Cardiac septum (tissue), 1 donor: ENCODE measurements around the gene WDR46. TPM values are rescaled to one million over a fixed set of nuclear protein-coding genes. Genes with fewer than 3 reads are reported as not detected.

Source experiments
- DNase-seq: peaks from one replicate; pipeline ENCODE4 v3.0.0-alpha.2; 2020; ENCODE audit warnings: low spot score
- intact Hi-C: fragments of 100-400 bp; cut with DNase I; formaldehyde crosslinking; loops from one replicate; pipeline ENCODE4 v1.14.0; 2022
- total RNA-seq: library from RNA; stranded (reverse); fragmentation: NEBNext Ultra II Directional; extraction: Animal tissue kit (Norgen Biotek cat#: 25700); gene quantifications from one replicate; pipeline ENCODE4 v1.2.1, GENCODE V29; 2021
- donor health status: DM: no; HTN: no; CAD: no.

The WDR46 gene
- total RNA-seq, 1 donor from 2014 or later = 18.8 TPM

DNA sequence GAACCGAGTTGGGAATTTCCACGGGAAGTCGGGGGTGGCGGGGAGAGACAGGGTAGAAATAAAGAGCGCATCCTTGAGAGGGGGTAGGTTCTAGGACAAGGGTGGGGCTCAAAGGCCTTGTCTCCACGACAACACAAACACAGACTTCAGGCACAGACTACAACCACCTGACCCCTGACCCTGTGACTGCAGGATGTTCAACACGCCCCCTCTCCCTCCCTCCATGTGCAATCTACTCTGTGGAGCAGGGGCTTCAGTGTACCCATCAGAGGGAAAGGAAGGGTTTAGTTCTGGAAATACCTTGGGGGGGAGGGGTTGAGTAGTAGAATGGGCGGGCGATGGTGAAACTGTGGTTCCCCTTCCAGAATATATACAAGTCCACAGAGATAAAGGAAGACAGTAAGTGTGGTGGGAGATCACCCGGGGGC, 25.5 kb upstream of the WDR46 start:
- DNase-seq = peak; percentile 79
- intact Hi-C loops = no loop called here

DNA sequence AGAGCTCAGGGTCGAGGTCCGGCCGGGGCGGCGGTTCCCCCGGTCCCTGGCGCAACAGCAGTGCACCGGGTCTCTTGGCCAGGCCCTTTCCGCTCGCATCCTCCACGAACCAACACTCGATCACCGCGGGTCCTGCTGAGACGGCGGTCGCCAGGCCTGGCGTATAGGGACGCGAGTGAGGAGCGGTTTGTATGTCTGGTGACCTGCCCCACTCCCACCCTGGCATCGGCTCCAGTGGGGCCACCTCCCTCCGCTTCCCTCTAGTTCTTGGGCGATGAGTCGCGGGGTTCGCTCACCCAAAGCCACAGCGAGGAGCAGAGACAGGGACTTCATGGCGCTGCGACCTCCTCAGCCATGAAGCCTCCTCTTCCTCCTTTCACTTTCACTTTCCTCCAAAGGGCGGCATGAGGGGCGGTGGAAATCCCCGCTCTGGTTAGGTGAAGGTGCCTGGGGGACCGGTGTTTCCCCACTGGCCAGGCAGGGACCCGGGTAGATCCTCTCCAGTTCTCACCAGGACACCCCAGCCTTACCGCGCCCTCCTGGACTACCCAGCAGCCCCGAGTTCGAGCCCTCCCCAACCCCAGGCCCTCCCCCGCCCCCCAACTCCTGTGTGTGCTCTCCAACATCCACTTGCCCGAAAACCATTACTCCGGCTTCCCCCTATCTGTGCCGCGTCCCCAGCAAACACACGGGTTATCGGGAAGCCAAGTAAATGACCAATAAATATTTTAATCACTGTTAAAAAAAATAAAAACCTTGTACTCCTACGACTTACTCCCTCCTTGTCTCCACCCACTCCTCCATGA, 24.9 kb upstream of the WDR46 start, which contains the start of gene TAPBP:
Gene TAPBP, minus strand, starts transcription at position 370 of the 806 bp plus-strand sequence. Its CDS starts 37 bp downstream, at position 333.
- intact Hi-C loops = no loop called here
- DNase-seq = peak; percentile 80

DNA sequence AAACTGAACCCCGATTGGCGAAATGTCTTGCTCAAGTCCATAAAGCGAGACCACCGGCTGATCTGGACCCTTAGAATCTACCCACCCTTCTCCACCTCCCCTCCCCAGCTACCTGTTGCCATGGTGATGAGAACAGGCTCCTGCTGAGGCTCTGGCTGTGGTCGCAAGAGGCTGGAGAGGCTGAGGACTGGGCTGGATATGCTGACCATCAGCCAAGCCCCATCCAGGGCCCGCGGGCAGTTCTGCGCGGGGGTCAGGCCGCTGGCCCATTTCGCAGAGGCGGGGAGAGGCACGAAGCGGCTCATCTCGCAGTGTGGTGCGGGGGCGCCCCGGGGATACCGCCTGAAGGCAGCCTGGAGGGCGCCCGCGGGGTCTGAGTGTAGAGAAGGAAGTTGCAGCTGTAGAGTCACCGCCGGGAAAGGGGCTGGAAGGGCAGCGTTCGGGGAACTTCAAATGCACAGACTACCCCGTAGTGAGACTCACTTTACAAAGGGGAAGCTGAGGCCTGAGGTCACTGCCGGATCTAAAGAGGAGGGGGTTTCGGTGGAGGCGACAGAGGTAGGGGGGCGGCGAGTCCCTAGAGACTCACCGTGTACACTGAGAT, 24.2 kb upstream of the WDR46 start:
- DNase-seq = peak; percentile 90
- intact Hi-C loops = no loop called here

DNA sequence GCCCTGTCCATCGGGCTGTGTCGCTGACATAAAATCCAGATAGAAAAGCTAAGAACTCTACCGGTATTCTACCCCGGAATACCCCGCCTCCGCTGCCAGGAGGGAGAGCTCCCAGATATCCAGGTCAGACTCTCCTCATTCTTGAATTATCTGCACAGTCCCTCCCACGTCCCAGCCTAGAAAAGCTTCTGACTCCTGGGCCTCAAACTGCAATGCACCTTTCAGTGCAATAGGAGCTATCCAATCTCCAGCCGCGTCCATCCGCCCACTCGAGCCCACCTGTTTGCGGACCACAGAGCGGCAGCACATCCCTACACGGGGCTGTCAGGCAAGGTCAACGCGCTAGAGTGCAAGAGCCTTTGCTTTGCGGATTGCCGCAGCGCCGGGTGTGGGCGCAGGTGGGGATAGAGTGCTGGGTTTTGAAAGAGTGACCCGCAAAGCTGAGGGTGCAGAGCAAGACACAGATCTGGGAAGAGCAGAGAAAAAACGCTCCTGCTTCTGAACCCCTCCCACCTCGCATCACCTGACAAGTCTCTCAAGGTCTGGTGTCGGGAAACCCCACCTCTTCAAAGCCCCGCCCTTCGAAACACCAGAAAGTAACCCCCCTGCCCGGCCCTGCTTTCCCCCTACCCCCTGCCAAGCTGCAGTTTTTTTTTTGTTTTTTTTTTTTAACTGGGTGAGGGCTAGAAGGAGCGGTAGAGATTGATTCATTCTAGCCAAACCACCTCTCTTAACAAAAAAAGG, 23.5 kb upstream of the WDR46 start:
- intact Hi-C loops = no loop called here
- peak; percentile 89 for DNase-seq

DNA sequence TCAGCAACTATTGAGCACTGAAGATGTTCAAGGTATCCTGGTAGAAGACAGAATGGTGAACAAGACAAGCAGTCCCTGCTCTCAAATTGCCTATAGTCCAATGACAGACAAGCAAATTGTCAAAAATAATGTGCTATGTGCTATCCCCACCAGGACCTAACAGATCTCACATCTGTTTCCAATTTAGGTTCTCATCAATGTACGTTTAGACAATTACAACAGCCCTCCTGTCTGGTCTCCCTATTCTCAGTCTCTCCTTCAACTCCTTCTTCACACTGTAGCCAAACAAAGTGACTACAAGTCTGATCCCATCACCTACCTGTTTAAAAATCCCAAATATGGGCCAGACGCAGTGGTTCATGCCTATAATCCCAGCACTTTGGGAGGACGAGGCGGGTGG, 17.3 kb upstream of the WDR46 start:
- intact Hi-C loops = no loop called here
- no peak for DNase-seq

DNA sequence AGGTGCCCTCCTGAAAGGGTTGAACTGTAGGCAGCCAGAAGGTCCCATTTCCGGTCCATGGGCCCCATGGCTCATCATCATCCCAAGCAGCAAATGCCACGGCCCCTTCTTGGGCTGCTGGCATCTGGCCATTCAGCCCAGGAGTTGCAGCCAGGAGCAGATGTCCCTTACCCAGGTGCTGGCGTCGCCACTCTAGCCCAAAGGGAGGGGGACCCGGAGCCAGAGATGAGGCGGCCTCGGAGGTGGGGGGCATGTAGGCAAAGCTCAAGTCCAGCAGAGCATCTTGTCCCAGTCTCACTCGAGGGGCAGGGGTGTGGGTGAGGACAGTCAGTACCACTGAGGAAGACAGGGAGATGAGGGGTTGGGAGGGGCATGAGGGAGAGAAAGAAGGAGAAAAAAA, 16.0 kb upstream of the WDR46 start:
- intact Hi-C loops = no loop called here
- DNase-seq = no peak

DNA sequence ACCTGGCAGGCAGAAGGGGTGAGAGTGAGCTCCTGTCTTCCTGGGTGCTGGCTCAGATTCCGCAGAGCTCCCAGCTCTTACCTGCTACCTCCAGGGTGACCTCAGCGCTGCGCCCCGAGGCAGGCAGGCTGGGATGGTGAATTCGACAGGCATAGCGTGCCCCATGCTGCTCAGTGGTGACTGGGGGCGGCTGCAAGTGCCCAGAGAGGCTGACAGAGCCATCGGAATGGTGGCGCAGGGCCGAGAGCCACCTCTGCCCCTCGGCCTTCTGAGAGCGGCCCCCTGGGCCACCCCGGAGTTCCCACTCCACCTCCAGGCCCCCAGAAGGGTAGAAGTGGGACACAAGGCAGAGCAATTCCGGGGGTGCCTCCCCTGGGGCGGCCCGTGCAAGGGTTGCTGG, 15.2 kb upstream of the WDR46 start:
- DNase-seq = no peak

DNA sequence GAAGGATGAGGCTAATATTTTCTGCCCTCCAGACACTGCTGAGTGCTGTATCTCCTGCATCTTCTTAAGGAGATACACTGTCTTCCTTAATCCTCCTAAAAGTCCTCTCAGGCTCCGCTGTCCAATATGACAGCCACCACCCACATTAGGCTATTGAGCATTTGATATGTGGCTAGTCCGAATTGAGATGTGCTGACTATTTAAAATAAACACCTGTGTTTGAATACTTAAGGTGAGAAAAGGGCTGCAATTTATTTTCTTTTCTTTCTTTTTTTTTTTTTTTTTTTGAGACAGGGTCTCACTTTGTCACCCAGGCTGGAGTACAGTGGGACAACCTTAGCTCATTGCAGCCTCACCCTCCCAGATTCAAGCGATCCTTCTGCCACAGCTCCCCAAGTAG, 12.8 kb upstream of the WDR46 start:
- DNase-seq = no peak
- intact Hi-C loops = no loop called here

More for the DNA sequence above, 15.2 kb upstream of the WDR46 start:
- intact Hi-C loops = no loop called here

DNA sequence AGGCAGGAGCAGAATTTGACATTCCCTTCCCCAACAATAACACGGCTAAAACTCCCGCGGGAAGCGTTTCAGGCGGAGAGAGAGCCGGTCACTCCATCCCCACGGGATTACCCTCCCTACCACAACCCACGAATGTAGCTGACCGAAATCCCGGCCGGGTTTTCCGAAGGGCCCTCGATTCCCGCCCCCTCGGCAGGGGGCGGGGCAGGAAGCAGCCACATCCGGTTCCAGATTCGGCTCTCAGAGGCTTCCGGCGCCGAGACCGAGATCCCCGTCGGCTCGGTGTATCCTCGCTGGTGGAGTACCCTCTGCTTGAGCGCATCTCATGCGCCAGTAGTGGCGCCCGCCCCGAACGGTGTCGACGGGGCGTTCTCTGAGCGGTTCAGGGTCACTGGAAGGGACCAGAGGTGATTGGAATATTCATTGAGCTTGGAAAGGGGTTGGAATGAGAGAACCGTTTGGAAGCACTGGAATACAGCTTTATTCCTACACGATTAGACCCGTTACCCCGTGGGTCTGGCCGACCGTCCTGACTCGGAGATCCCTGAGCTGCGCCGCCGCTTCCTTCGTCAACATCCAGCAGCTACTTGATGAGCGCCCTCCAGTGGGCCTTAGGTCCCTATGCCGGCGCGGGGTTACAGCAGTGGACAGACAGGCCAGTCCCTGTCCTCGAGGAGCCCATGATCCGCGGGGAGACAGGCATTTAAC, 10.4 kb upstream of the WDR46 start:
- peak; percentile 96 for DNase-seq
- intact Hi-C loops = loop anchor here (1.0 to 2.0 kb wide), 2 partner anchors 22 to 51 kb away; partner anchors contain the start of gene B3GALT4

DNA sequence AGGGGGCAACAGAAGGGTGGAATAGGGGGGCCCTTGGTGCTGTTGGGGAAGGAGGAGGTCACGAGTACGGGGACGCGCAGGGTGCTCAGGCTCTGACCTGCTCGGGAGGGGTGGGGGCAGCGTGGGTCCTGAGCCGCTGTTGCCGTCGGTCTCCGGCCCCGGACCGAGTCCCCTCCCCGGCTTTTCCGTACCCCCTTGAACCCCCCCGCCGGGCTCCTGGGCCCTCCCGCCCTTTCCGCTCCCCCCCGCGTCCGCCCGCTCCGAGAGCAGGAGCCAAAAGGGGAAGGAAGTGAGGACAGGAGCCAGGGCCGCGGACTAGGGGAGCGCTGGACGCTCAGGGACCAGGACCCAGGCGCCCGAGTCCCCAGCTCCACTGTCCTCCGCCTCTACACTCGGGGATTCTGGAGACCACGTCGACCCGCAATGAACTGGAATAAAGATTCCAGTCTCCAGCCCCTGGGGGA, 9.8 kb upstream of the WDR46 start, which contains the start of gene RGL2:
Gene RGL2, minus strand, starts transcription at position 170 of the 464 bp plus-strand sequence. CDS start 332 bp downstream, outside the sequence.
- peak; percentile 96 for DNase-seq
- intact Hi-C loops = loop anchor here (1.0 to 2.0 kb wide), 2 partner anchors 22 to 50 kb away; partner anchors contain the start of gene B3GALT4

DNA sequence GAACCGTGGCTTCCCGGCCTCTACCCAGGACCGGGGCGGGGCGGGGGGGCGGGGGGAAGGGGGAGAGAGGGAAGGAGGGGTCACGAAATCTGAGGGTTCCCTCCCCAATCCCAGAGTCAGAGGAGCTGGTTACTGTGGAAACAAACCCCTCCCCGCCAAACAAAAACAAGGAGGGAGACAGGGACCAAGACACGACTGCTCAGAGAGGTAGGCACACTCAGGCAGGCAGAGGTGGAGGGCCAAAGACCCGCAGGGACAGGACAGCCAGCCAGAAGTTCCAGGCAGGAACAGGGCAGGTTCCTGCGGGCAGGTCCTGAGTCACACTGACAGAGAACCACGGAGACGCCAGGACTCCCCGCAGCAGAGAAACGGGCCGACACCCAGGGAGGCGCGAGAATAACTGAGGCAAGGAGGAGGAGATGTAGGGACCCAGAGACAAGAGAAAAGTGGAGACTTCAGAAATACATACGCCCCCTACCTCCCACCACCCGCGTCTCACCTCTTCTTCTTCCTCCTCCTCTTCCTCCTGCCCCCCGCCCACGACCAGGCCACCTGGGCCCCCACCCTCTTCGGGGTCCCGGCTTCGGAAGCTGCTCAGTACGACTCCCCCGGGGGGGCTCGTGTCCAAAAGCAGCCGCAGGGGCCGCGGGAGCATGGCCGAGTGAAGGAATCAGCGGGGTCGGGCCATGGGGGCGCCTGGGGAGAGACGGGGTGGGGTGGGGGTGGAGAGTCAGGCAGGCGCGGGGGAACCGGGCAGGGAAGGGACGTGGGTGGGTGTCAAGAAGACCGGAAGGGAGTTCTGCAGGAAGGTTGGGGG, 9.1 kb upstream of the WDR46 start:
- DNase-seq = peak; percentile 80
- intact Hi-C loops = loop anchor here (2.0 kb wide), 1 partner anchor 49 kb away; no protein-coding TSS in a partner anchor

DNA sequence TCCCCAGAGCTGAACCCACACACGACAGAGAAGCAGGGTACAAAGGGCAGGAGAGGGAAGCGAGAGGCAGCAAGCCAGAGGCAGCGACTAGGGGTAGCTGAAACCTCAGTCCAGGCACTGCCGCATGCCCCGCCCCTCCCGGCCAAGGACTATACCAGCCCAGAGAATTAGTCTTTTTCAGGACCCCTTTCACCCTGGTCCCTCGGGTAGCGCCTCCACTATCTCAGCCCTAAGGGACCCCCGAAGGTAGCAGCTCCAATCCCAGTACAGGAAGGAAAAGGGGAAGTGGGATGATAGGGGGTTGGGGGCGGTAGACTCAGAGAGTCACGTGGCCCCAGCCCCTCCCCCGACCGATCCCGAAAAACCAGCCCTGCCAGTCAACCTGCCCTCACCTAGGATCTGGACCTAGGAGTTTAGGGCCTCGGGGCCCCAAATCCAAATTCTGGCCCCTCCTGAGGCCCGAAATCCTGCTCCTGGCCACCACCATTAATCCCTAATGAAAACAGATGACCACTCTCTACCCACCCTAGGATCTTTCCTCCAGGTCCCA, 8.4 kb upstream of the WDR46 start:
- no peak for DNase-seq

DNA sequence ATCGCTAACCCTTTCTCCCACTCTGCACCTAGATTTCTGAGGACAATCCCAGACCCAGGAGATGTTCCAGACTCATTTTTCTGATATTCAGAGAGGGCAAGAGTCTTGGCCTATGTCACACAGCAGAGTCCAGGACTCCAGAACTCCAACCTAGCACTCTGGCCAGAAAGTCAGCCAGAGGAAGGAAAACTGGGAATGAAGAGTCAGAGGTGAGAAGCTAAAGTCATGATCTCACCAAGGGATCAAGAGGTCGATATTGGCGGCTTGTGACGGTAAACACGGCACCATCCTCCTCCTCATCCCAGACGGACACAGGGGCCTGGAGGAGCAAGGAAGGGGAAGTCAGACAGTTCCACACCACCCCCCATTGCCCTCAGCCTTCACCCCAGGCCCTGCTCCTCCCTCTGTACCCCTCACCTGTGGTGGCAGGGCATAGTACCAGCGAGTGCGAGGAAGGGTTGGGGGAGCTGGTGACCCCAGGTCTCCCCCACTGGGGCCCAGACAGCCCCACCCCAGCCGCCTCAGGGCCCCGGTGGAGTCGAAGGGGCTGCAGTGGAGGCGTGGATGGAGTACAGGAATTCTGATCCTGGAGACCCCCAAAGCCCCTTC, 7.9 kb upstream of the WDR46 start:
- intact Hi-C loops = no loop called here

More for the DNA sequence above, 8.4 kb upstream of the WDR46 start:
- intact Hi-C loops = no loop called here

DNA sequence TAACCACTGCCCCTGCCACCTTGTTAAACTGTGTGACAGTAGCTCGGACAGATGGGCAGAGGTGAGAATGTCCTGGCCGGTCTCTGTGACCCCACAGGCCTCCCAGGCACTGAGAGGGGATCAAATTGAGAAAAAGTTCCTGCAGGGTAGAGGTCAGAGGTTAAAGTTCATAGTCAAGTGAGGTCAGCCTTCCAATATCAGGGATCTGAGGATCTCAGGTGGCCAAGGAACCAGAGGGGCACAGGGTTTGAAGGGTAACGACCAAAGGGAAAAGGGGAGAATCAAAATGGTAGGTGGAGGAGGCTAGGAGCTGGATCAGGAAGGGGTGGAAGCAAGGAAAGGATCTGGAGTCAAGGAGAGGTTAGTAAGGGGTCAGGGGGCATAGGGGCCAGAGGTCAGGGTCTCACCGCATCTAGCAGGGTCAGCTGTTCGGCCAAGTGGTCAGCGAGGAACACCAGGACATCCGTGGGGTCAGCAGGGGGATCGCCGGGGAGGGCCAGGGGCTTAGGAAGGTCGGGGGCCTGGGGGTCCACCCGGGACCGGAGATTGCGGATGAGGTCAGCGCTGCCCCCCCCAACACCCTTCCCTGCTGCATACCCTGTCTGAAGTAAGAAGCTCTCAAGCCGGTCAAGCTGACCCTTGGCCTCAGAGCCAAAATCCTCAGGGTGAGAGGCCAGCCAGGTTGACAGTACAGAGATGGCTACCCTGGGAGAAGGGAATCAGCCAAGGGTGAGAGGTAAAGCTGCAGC, 6.8 kb upstream of the WDR46 start:
- DNase-seq = no peak
- intact Hi-C loops = no loop called here

More for the DNA sequence above, 7.9 kb upstream of the WDR46 start:
- no peak for DNase-seq

DNA sequence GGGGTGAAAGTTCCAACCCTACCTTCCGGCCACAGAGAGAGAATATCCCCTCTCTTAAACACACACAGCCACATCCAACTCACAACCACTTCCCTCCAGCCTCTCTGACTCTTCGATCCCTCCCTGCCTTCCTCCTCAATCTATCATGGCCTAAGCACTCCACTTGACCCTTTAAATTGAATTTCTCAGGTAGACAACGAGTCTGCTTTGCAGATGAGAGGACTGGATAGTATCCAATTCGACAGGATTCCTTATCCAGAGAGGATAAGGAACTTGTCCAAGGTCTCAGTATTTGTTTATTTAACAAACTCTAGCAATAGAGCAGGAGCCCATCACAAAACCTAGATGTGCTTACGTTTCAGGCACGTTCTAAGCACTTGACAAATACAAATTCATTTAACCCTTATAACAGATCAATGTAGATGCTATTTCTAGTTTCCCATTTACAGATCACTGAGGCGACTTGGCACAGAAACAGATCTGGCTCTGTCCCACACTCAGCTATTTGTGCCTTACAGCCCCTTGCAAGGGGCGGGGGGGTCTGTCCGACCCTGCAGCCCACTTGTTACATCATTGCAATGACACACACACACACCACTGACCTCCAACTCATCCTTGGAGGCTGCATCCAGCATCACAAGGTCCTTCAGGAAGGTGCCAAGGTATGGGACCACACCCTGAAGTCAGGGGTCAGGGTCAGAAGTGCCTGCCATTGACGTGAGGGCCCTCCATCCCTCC, 5.2 kb upstream of the WDR46 start:
- intact Hi-C loops = no loop called here
- no peak for DNase-seq

DNA sequence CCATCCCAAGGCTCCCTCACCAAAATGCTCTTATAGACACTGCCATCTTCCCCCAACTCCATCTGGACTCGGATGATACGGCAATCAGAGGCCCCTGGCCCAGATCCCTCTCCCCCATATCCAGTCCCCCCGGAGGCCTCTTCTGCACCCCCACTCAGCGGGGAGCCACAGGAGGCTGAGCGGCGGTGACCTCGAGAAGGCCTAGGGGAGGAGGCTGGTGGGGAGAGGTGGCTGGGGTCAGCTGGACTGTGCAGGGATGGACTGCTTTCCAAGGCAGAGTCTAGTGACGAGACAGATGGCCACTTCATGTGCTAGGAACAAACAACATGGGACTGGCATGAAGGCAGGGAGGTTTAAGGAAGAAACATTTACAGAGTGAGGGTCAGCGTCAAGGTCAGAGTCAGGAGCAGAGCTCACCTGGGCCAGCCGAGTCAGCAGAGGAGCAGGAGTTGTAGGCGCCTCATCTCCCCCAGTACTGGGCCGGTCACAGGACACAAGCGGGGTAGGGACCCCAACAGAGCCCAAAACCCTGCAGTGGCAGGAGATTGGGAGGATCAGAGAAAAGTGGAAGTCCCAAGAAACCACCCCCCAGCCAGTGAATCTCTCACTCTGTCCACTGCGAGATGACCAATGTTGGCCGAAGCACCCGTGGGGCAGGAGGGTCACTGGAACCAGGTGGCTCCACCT, 4.1 kb upstream of the WDR46 start:
- intact Hi-C loops = no loop called here
- DNase-seq = no peak
